ENCODE data around the gene ANAPC10.

ANAPC10 gene

GRCh38 chr4:144989306-144989705, 108.7 kb downstream of the ANAPC10 start:
- no peak for ATAC-seq

GRCh38 chr4:144985531-144985930, 112.5 kb downstream of the ANAPC10 start:
- DNase-seq (ENCODE audit: low spot score in 2 of 2), result no peak
- H3K36me3 Mint-ChIP-seq, result no peaks in the 10 kb centered on the region
- H3K4me3 Mint-ChIP-seq, result no peak overlapping the region
- ATAC-seq, result no peak
- no peak overlapping the region for H3K27ac Mint-ChIP-seq
- no peaks in the 10 kb centered on the region for H3K4me1 Mint-ChIP-seq
- H3K9me3 Mint-ChIP-seq, result peaks cover 1% of the 10 kb centered on the region

More at GRCh38 chr4:144989306-144989705, 108.7 kb downstream of the ANAPC10 start:
- H3K27ac Mint-ChIP-seq, result no peak overlapping the region
- DNase-seq (ENCODE audit: low spot score in 2 of 2), result no peak
- H3K36me3 Mint-ChIP-seq, result no peaks in the 10 kb centered on the region
- no peak overlapping the region for H3K4me3 Mint-ChIP-seq
- no peaks in the 10 kb centered on the region for H3K4me1 Mint-ChIP-seq
- H3K9me3 Mint-ChIP-seq, result no peaks in the 10 kb centered on the region

- no peak for DNase-seq (ENCODE audit: low spot score in 2 of 2)
- no peaks in the 10 kb centered on the region for H3K4me1 Mint-ChIP-seq
- peaks cover 5% of the 10 kb centered on the region for H3K9me3 Mint-ChIP-seq
- H3K27ac Mint-ChIP-seq, result no peak overlapping the region
- no peaks in the 10 kb centered on the region for H3K36me3 Mint-ChIP-seq
- H3K4me3 Mint-ChIP-seq, result no peak overlapping the region
- no peak for ATAC-seq
Measured at GRCh38 chr4:144985014-144985413, 113.0 kb downstream of the ANAPC10 start.

GRCh38 chr4:144984241-144984640, 113.8 kb downstream of the ANAPC10 start:
- Mint-ChIP-seq H3K27ac (no peak overlapping the region), H3K4me1 (no peaks in the 10 kb centered on the region), H3K4me3 (no peak overlapping the region), H3K9me3 (peaks cover 8% of the 10 kb centered on the region), H3K36me3 (no peaks in the 10 kb centered on the region)
- ATAC-seq, result no peak
- DNase-seq (ENCODE audit: low spot score in 2 of 2), result no peak

GRCh38 chr4:144975718-144976117, 122.3 kb downstream of the ANAPC10 start:
- no peak for ATAC-seq
- DNase-seq (ENCODE audit: low spot score in 2 of 2), result no peak
- Mint-ChIP-seq H3K4me1 (no peaks in the 10 kb centered on the region), H3K4me3 (no peak overlapping the region), H3K9me3 (peaks cover 18% of the 10 kb centered on the region), H3K36me3 (no peaks in the 10 kb centered on the region), H3K27ac (no peak overlapping the region)

GRCh38 chr4:144970597-144970996, 127.4 kb downstream of the ANAPC10 start:
- DNase-seq (ENCODE audit: low spot score in 2 of 2) (no peak), ATAC-seq (no peak)
- Mint-ChIP-seq H3K4me1 (no peaks in the 10 kb centered on the region), H3K9me3 (peaks cover 3% of the 10 kb centered on the region), H3K4me3 (no peak overlapping the region), H3K36me3 (no peaks in the 10 kb centered on the region), H3K27ac (no peak overlapping the region)

- Mint-ChIP-seq H3K36me3 (no peaks in the 10 kb centered on the region), H3K27ac (no peak overlapping the region), H3K9me3 (peaks cover 3% of the 10 kb centered on the region), H3K4me1 (no peaks in the 10 kb centered on the region), H3K4me3 (no peak overlapping the region)
- no peak for DNase-seq (ENCODE audit: low spot score in 2 of 2)
- no peak for ATAC-seq
Measured at GRCh38 chr4:144969821-144970220, 128.2 kb downstream of the ANAPC10 start.

- no peak overlapping the region for H3K27ac Mint-ChIP-seq
- H3K4me3 Mint-ChIP-seq, result no peak overlapping the region
- H3K4me1 Mint-ChIP-seq, result no peaks in the 10 kb centered on the region
- H3K36me3 Mint-ChIP-seq, result no peaks in the 10 kb centered on the region
- peaks cover 3% of the 10 kb centered on the region for H3K9me3 Mint-ChIP-seq
- DNase-seq (ENCODE audit: low spot score in 2 of 2), result no peak
- ATAC-seq, result no peak
Measured at GRCh38 chr4:144968606-144969005, 129.4 kb downstream of the ANAPC10 start.

GRCh38 chr4:144967161-144967560, 130.8 kb downstream of the ANAPC10 start:
- Mint-ChIP-seq H3K9me3 (no peaks in the 10 kb centered on the region), H3K4me3 (no peak overlapping the region), H3K36me3 (no peaks in the 10 kb centered on the region), H3K27ac (no peak overlapping the region), H3K4me1 (no peaks in the 10 kb centered on the region)
- DNase-seq (ENCODE audit: low spot score in 2 of 2) (no peak), ATAC-seq (no peak)

GRCh38 chr4:144962300-144962699, 135.7 kb downstream of the ANAPC10 start:
- H3K27ac Mint-ChIP-seq, result no peak overlapping the region
- no peaks in the 10 kb centered on the region for H3K36me3 Mint-ChIP-seq
- no peak for ATAC-seq
- DNase-seq (ENCODE audit: low spot score in 2 of 2), result no peak
- no peak overlapping the region for H3K4me3 Mint-ChIP-seq
- H3K4me1 Mint-ChIP-seq, result no peaks in the 10 kb centered on the region
- H3K9me3 Mint-ChIP-seq, result peaks cover 7% of the 10 kb centered on the region

- ATAC-seq, result no peak
- no peaks in the 10 kb centered on the region for H3K36me3 Mint-ChIP-seq
- H3K4me1 Mint-ChIP-seq, result no peaks in the 10 kb centered on the region
- no peak for DNase-seq (ENCODE audit: low spot score in 2 of 2)
- H3K4me3 Mint-ChIP-seq, result no peak overlapping the region
- H3K27ac Mint-ChIP-seq, result no peak overlapping the region
- peaks cover 30% of the 10 kb centered on the region for H3K9me3 Mint-ChIP-seq
Measured at GRCh38 chr4:144955104-144955503, 142.9 kb downstream of the ANAPC10 start.

- Mint-ChIP-seq H3K9me3 (peaks cover 23% of the 10 kb centered on the region), H3K27ac (no peak overlapping the region), H3K4me3 (no peak overlapping the region), H3K36me3 (no peaks in the 10 kb centered on the region), H3K4me1 (no peaks in the 10 kb centered on the region)
- DNase-seq (ENCODE audit: low spot score in 2 of 2) (no peak), ATAC-seq (no peak)
Measured at GRCh38 chr4:144954230-144954629, 143.8 kb downstream of the ANAPC10 start.

GRCh38 chr4:144948421-144948820, 149.6 kb downstream of the ANAPC10 start:
- no peak overlapping the region for H3K27ac Mint-ChIP-seq
- ATAC-seq (no peak), DNase-seq (ENCODE audit: low spot score in 2 of 2) (no peak)
- H3K9me3 Mint-ChIP-seq, result peaks cover 11% of the 10 kb centered on the region
- H3K4me3 Mint-ChIP-seq, result no peak overlapping the region
- no peaks in the 10 kb centered on the region for H3K4me1 Mint-ChIP-seq
- no peaks in the 10 kb centered on the region for H3K36me3 Mint-ChIP-seq

GRCh38 chr4:144948009-144948408, 150.0 kb downstream of the ANAPC10 start:
- Mint-ChIP-seq H3K36me3 (no peaks in the 10 kb centered on the region), H3K4me1 (no peaks in the 10 kb centered on the region), H3K9me3 (peaks cover 9% of the 10 kb centered on the region), H3K4me3 (no peak overlapping the region), H3K27ac (no peak overlapping the region)
- ATAC-seq (no peak), DNase-seq (ENCODE audit: low spot score in 2 of 2) (no peak)

All from stimulated activated effector memory CD8-positive, alpha-beta T cell treated with anti-CD3 and anti-CD28 coated beads, Interleukin-12 subunit alpha, Interleukin-12 subunit beta, amount 100 ng/mL, for 72 hours (primary cell).